Urinary bladder (tissue), 4 donors: Measurements from ENCODE around the gene NCOA1. TPM values are rescaled to one million over a fixed set of nuclear protein-coding genes. Genes with fewer than 3 reads are reported as not detected.

Experiments
- DNase-seq: peaks from one replicate; pipeline ENCODE4 v3.0.0-alpha.2; 2015; ENCODE audit errors: extremely low spot score
- H3K27ac ChIP-seq: one replicate; pipeline ENCODE4 v1.5.1; 2013; ENCODE audit warnings: low read depth, mild to moderate bottlenecking, moderate library complexity
- H3K36me3 ChIP-seq: one replicate; pipeline ENCODE4 v1.6.1; 2013; ENCODE audit warnings: mild to moderate bottlenecking, moderate library complexity; ENCODE audit not compliant: insufficient read depth
- H3K4me1 ChIP-seq: one replicate; pipeline ENCODE4 v1.6.1; 2013; ENCODE audit warnings: mild to moderate bottlenecking, moderate library complexity; ENCODE audit not compliant: insufficient read depth
- H3K4me3 ChIP-seq: one replicate; pipeline ENCODE4 v1.5.1; 2013; ENCODE audit warnings: low read depth, low read length
- WGBS: extraction: QIAGEN DNeasy Blood & Tissue Kit; methylation state at CpG from one replicate; pipeline ENCODE4 v1.1.7; 2013; 5-methylcytosine and 5-hydroxymethylcytosine counted together
- polyA plus RNA-seq: library from polyadenylated mRNA; stranded (reverse); fragments of 200-250 nt; gene quantifications from one replicate; pipeline ENCODE4 v1.2.3, GENCODE V29; 2013
- total RNA-seq: library from RNA; depleted of rRNA; stranded (reverse); fragments of >200 nt; gene quantifications from one replicate; pipeline ENCODE4 v1.2.3, GENCODE V29; 2014
- donor health status: healthy with polysubstance abuse.
- donor health status: healthy.

Gene NCOA1
- total and polyA plus RNA-seq, 2 donors: 24.4 to 107 TPM

DNA sequence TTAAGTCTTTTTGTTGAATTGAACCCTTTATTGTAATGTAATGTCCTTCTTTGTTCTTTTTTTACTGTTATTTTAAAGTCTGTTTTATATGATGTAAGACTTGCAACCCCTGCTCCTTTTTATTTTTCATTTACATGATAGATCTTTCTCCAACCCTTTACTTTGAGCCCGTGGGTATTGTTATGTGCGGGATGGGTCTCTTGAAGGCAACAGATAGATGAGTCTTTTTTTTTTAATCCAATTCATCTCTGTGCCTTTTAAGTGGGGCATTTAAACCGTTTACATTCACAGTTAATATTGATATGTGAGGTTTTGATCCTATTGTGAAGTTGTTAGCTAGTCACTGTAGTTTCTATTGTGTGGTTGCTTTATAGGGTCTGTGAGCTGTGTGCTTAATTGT, 120.6 kb downstream of the NCOA1 start:
- Histone ChIP-seq H3K4me3 (no peak overlapping the region), H3K27ac (no peak overlapping the region), H3K36me3 (no peaks in the 10 kb centered on the region), H3K4me1 (no peaks in the 10 kb centered on the region)
- no peak for DNase-seq
- WGBS: 93% methylated on average over 3 of the region's 3 CpGs

DNA sequence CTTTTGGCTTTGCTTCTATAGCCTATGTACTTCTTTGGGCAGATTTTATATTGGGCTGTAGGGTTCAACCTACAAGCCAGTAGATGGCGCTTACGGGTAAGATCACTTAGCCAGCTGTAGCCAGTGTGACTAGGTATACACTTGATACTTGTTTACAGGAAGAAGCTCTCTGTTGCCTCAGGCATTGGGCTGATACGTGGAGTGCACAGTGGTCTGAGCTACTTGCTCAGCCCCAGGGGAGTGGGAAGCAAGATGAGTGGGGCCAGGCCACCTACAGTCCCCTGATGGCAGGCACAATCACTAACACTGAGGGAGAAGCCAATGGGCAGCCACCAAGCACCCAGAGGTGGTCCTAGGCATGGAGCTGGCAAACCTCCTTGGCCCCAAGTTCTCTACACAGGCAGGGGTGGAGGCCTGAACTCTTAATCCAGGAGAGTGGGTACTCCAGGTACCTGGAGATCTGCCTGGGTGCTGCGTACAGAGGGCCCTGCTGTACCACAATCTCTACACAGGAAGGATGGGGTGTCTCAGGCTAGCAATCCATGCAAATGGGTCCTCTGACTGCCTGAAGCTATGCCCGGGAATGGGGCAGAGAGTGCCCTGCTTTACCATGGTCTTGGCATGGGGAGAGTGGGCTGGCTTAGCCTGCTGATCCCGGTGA, 122.2 kb downstream of the NCOA1 start:
- Histone ChIP-seq H3K4me1 (no peaks in the 10 kb centered on the region), H3K36me3 (no peaks in the 10 kb centered on the region), H3K4me3 (no peak overlapping the region), H3K27ac (no peak overlapping the region)
- no peak for DNase-seq
- WGBS: 79% methylated on average over 6 of the region's 6 CpGs

DNA sequence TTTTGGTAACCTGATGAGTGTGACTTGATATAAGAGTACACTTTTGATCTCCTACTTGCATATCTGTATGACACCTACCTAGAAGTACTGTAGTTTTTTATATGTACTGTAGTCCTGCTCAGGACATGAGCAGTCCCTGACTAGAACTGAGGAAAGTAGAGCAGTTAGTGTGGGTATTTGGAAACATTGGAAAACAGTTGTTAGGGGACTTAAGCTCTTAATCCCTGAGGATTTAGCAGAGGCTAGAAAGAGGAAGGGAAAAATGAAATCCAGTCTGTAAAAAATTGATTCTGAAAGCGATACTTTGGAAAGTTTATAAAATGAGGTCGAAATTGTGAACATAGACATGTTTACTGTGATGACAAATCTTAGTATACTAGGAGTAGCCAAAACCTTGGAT, 125.6 kb downstream of the NCOA1 start:
- H3K4me3 ChIP-seq: no peak overlapping the region
- H3K27ac ChIP-seq: no peak overlapping the region
- no peak for DNase-seq
- H3K36me3 ChIP-seq: no peaks in the 10 kb centered on the region
- no peaks in the 10 kb centered on the region for H3K4me1 ChIP-seq
- WGBS: 29% methylated on average over 2 of the region's 2 CpGs

DNA sequence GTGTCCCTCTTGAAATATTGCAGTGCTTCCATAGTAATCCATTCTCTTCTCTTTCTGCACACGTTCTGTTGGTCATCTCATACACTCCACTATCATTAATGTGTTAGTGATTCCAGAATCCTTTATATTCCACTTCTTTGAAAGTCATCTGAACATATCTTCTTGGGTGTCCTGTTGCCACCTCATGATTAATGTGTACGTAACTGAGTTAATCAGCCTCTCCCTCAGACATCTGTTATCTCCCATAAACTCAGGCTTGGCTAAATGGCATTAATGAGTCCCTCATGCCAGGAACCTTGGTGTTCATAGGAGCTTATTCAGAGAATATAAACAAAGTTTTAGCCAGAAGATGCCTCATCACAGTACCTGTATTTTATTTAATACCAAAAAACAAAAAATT, 126.4 kb downstream of the NCOA1 start:
- H3K4me1 ChIP-seq: no peaks in the 10 kb centered on the region
- DNase-seq: no peak
- WGBS: 64% methylated on average over 2 of the region's 2 CpGs
- H3K4me3 ChIP-seq: no peak overlapping the region
- no peaks in the 10 kb centered on the region for H3K36me3 ChIP-seq
- H3K27ac ChIP-seq: no peak overlapping the region

GRCh38 chr2:24618144-24618543, 127.1 kb downstream of the NCOA1 start:
- H3K4me1 ChIP-seq: no peaks in the 10 kb centered on the region
- 49% methylated on average over 1 of the region's 1 CpG for WGBS
- no peak for DNase-seq
- no peak overlapping the region for H3K27ac ChIP-seq
- no peak overlapping the region for H3K4me3 ChIP-seq
- H3K36me3 ChIP-seq: no peaks in the 10 kb centered on the region

GRCh38 chr2:24618680-24619079, 127.6 kb downstream of the NCOA1 start:
- Histone ChIP-seq H3K27ac (no peak overlapping the region), H3K4me3 (no peak overlapping the region), H3K4me1 (no peaks in the 10 kb centered on the region), H3K36me3 (no peaks in the 10 kb centered on the region)
- DNase-seq: no peak
- 95% methylated on average over 1 of the region's 1 CpG for WGBS

GRCh38 chr2:24620936-24621335, 129.9 kb downstream of the NCOA1 start:
- 85% methylated on average over 2 of the region's 2 CpGs for WGBS
- Histone ChIP-seq H3K27ac (no peak overlapping the region), H3K4me1 (no peaks in the 10 kb centered on the region), H3K36me3 (no peaks in the 10 kb centered on the region), H3K4me3 (no peak overlapping the region)
- DNase-seq: no peak

DNA sequence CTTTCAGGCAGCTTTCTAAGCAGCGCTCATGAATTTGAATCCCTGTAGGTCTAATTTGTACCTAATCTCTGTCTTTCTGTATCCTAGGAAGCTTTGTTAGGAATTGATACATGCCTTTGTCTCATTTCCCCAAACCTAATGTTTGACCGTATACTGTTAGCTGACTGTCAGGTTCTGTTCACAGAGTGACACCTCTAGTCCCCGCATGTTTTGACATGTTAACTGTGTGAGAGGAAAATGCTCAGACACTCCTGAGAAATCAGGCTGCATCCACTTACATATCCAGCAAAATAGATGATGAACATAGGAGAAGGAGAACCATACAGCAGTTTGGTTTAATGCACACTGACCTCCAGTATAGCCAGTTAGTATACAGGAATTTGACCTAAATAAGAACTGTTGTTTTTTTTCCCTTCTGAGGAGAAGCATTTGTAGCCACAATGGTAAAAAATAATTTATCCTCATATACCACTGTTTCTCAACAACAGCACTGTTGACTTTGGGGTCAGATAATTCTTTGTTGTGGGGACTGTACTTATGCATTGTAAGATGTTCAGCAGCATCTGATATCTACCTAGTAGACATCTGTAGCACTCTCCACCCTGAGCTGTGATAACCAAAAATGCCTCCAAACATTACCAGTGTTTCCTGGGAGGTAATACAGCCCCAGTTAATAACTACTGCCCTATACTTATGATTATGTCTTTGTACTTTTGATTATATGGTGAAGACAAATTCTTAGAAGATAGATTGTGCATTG, 130.9 kb downstream of the NCOA1 start:
- Histone ChIP-seq H3K36me3 (no peaks in the 10 kb centered on the region), H3K4me3 (no peak overlapping the region), H3K27ac (no peak overlapping the region), H3K4me1 (no peaks in the 10 kb centered on the region)
- DNase-seq: no peak
- WGBS: 83% methylated on average over 3 of the region's 3 CpGs

GRCh38 chr2:24623535-24623934, 132.5 kb downstream of the NCOA1 start:
- WGBS: 95% methylated on average over 4 of the region's 4 CpGs
- Histone ChIP-seq H3K4me1 (no peaks in the 10 kb centered on the region), H3K36me3 (no peaks in the 10 kb centered on the region), H3K4me3 (no peak overlapping the region), H3K27ac (no peak overlapping the region)
- no peak for DNase-seq

GRCh38 chr2:24625728-24626127, 134.7 kb downstream of the NCOA1 start:
- no peak for DNase-seq
- 86% methylated on average over 1 of the region's 1 CpG for WGBS
- Histone ChIP-seq H3K4me1 (no peaks in the 10 kb centered on the region), H3K27ac (no peak overlapping the region), H3K36me3 (no peaks in the 10 kb centered on the region), H3K4me3 (no peak overlapping the region)

GRCh38 chr2:24626131-24626530, 135.1 kb downstream of the NCOA1 start:
- no peaks in the 10 kb centered on the region for H3K4me1 ChIP-seq
- H3K27ac ChIP-seq: no peak overlapping the region
- DNase-seq: no peak
- no peaks in the 10 kb centered on the region for H3K36me3 ChIP-seq
- H3K4me3 ChIP-seq: no peak overlapping the region
- 85% methylated on average over 3 of the region's 3 CpGs for WGBS

DNA sequence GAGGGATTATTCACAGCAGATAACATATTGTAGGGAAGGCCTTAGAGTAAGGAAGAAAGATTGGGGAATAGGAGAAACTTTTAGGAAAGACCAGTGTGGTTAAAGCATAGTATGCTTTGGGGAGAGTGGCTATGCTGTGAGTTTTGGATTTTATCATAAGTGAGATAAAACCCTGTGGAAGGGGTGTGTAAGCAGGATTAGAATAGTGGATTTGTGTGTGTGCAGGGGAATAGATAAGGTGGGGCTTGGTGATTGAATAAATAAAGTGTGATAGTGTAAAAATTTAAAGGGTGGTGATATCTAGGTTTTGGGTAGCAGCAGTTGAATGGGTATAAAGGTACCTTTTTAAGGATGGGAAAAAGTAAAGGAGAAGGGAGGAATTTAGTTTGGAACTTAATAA, 137.7 kb downstream of the NCOA1 start:
- DNase-seq: no peak
- H3K4me1 ChIP-seq: no peaks in the 10 kb centered on the region
- H3K36me3 ChIP-seq: no peaks in the 10 kb centered on the region
- H3K4me3 ChIP-seq: no peak overlapping the region
- H3K27ac ChIP-seq: no peak overlapping the region

DNA sequence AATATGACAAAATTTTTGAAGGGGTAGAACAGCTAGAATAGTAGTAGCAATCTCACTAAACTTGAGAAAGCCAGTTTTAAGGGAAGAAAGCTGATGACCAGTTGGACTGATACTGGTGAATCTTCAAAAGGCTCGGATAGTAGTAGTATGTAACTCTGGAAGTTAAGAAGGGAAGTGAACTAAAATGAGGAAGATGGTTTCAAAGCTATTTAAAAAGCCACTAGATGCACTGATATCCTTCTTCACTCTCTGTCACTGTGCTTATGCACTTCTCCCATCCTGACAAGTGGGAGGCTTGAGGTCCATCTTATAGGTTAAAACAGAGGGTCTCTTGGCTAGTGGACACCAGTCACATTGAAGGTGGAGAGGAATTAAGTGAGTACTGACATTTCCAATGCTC, 141.1 kb downstream of the NCOA1 start:
- H3K27ac ChIP-seq: no peak overlapping the region
- WGBS: 92% methylated on average over 1 of the region's 1 CpG

GRCh38 chr2:24635181-24635580, 144.1 kb downstream of the NCOA1 start:
- 79% methylated on average over 2 of the region's 2 CpGs for WGBS

More for the DNA sequence above, 141.1 kb downstream of the NCOA1 start:
- H3K36me3 ChIP-seq: no peaks in the 10 kb centered on the region
- no peaks in the 10 kb centered on the region for H3K4me1 ChIP-seq
- no peak overlapping the region for H3K4me3 ChIP-seq
- DNase-seq: no peak

More at GRCh38 chr2:24635181-24635580, 144.1 kb downstream of the NCOA1 start:
- Histone ChIP-seq H3K4me1 (no peaks in the 10 kb centered on the region), H3K27ac (no peak overlapping the region), H3K4me3 (no peak overlapping the region), H3K36me3 (no peaks in the 10 kb centered on the region)
- DNase-seq: no peak
